TTC549 (cell line): ENCODE measurements around the gene ABCA1.
"Not testable (repeated sequence)": the region's sequence is repeated elsewhere in the genome, so short reads cannot be mapped to it uniquely, and the experiment has no call there.

Experiments
- FAIRE-seq: peaks from 2 replicates; lab custom pipeline; 2012; peaks lifted over from hg19 to GRCh38; lab: Jason Lieb, UNC

ABCA1 gene

GRCh38 chr9:104927912-104928740 is at the start of gene ABCA1:
Gene ABCA1, minus strand, starts transcription at chr9:104928155. Its CDS starts 24,476 bp downstream, at chr9:104903679.
- FAIRE-seq = no peak

- FAIRE-seq = no peak
Observed at GRCh38 chr9:104977580-104977979, 49.6 kb upstream of the ABCA1 start.

- FAIRE-seq = no peak
Observed at GRCh38 chr9:104977168-104977567, 49.2 kb upstream of the ABCA1 start.

GRCh38 chr9:104975966-104976595 is 48.1 kb upstream of the ABCA1 start:
- not testable (repeated sequence) for FAIRE-seq

GRCh38 chr9:104974053-104974962 is 46.4 kb upstream of the ABCA1 start:
- no peak for FAIRE-seq

- no peak for FAIRE-seq
Observed at GRCh38 chr9:104972242-104972866, 44.4 kb upstream of the ABCA1 start.

GRCh38 chr9:104971511-104971910 is 43.6 kb upstream of the ABCA1 start:
- no peak for FAIRE-seq

GRCh38 chr9:104970271-104970987 is 42.5 kb upstream of the ABCA1 start:
- no peak for FAIRE-seq

- FAIRE-seq = no peak
Observed at GRCh38 chr9:104969116-104969515, 41.2 kb upstream of the ABCA1 start.

- FAIRE-seq = no peak
Observed at GRCh38 chr9:104968025-104968982, 40.3 kb upstream of the ABCA1 start.

- no peak for FAIRE-seq
Observed at GRCh38 chr9:104963076-104963475, 35.1 kb upstream of the ABCA1 start.

GRCh38 chr9:104961701-104962359 is 33.9 kb upstream of the ABCA1 start:
- FAIRE-seq = no peak

- FAIRE-seq = no peak
Observed at GRCh38 chr9:104961238-104961637, 33.3 kb upstream of the ABCA1 start.

GRCh38 chr9:104960662-104961061 is 32.7 kb upstream of the ABCA1 start:
- no peak for FAIRE-seq

- no peak for FAIRE-seq
Observed at GRCh38 chr9:104958751-104959150, 30.8 kb upstream of the ABCA1 start.

GRCh38 chr9:104958006-104958405 is 30.1 kb upstream of the ABCA1 start:
- not testable (repeated sequence) for FAIRE-seq

- FAIRE-seq = no peak
Observed at GRCh38 chr9:104951487-104951886, 23.5 kb upstream of the ABCA1 start.

GRCh38 chr9:104950838-104951237 is 22.9 kb upstream of the ABCA1 start:
- FAIRE-seq = no peak

GRCh38 chr9:104948277-104948676 is 20.3 kb upstream of the ABCA1 start:
- no peak for FAIRE-seq

- no peak for FAIRE-seq
Observed at GRCh38 chr9:104944871-104945270, 16.9 kb upstream of the ABCA1 start.
